Fibroblast of skin of right quadriceps (primary cell): ENCODE results near the gene SH3RF3.

ENCODE experiments used
- DNase-seq: peaks from one replicate; pipeline ENCODE4 v3.0.0-alpha.2; 2013

SH3RF3 gene

DNA sequence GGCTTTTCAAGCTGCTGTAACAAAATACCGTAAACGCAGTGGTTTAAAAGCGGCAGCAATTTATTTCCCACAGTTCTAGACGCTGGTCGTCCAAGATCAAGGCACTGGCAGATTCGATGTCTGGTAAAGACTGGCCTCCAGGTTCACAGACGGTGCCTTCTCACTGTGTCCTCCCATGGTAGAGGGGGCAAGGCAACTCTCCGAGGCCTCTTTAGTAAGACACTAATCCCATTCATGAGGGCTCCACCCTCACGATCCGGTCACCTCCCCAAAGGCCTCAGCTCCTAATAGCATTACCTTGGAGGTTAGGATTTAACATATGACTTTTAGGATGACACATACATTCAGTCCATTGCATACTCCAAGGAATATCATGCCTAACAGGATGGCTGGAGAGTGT lies 117.2 kb downstream of the SH3RF3 start:
- no peak for DNase-seq

DNA sequence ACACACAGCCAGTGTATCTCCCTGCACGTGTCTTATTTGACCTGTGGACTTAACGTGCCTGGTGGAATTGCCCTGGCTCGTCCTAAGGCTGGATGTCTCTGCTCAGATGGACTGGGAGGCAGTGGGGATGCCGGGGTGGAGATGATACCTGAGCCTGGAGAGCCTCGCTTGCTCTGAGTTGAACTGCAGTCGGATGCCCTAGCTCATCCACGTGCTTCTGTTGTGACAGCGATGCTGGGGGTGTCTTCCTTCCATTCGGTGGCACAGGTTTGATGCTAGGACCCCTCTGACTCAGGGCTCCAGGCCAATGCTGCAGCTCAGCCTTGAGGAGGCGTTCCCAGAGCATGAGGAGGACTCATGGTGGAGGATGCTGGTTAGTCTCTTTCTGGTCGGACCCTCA lies 117.6 kb downstream of the SH3RF3 start:
- DNase-seq, result no peak

DNA sequence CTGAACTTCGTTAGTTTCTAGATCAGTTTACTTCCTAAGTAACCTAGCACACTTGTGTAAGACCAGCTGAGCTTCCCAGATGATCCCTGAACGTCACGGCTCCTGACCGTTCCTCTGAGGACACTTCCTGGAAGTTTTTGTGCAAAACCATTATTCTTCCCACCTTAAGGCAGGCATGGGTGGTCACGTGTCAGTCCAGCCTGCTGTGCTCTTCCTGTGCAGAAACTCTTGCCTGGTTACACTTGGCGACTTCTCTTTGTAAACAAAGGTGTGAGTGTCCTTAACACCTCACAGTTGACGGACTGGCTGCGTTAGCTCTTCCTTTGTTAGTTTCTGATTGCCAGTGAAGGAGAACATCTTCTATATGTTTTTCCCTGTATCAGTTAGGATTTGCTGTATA lies 118.3 kb downstream of the SH3RF3 start:
- no peak for DNase-seq

DNA sequence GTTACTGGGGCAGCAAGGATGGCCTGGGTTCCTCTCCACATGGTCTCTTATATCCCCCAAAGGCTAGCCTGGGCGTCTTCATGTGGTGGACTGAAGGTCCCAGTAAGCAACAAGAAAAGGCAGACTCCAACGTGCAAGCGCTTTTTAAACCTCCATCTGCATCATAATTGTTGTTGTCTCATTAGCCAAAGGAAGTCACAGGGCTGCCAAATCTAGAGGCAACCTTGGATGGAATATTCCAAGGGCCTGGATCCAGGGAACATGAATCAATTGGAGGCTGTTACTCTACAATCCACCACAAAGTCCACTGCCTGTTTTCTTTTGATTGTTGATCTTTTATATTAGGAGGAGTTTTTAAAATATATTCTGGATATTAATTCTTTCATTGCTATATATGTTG lies 118.8 kb downstream of the SH3RF3 start:
- DNase-seq, result no peak

DNA sequence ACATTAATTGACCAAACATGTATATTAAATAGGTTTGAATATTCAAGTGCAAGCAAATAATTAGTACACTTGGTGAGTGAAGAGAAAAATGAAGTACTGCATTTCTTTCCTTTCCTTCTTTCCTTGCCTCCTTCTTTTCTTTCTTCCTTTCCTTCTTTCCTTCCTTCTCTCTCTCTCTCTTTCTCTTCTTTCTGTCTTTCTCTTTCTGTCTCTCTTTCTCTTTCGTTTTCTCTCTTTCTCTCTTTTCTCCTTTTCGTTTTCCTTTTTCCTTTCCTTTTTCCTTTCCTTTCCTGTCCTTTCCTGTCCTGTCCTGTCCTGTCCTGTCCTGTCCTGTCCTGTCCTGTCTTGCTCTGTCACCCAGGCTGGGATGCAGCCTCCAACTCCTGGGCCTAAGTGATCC lies 119.6 kb downstream of the SH3RF3 start:
- no peak for DNase-seq

DNA sequence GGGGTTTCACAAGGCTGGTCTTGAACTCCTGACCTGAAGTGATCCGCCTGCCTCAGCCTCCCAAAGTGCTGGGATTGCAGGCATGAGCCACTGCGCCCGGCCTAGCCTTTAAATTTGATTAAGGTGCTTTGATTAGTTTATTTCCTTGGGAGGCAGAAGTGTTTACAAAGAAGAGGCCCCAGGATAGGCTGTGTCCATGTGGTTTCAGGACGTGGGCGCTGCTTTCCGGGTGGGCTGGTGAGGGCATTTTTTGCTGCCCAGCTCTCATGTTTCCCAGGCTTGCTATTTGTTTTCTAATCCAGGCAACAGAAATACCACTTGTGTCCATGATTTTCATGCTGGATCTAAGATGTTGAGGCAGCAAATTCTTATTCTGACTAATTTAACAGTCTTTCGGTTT lies 124.2 kb downstream of the SH3RF3 start:
- no peak for DNase-seq

DNA sequence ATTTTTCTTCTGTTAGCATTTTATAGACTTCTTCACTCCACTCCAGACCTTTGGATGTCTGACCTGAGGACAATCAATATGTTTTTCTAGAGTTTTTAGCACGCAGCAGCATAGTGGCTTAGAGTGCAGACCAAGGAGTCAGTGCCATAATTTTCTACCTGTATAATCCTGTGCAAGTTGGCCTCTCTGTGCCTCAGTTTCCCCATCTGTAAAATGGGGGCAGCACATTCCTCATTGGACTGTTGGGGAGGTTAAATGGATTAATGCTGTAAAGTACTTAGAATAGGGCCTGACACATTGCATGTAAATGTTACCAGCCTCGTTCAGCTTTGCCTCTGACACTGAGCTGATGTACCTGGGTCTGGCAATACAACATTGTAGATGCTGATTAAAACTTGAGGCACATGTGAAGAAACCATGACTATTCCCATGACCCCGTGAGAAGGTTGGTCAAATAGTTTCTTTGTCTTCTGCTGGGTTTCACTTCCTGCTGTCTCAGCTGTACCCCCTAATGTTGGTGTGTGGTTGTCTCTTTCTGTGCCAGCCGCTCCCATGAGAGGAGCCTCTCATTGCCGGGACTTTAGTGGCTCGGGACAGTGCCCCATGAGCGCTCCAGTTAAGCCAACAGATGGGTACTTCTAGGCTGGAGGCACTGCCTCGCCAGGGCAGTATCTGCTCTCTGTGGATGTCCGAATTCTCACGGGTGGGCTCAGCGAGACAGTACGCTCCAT lies 125.3 kb downstream of the SH3RF3 start:
- DNase-seq, result no peak

DNA sequence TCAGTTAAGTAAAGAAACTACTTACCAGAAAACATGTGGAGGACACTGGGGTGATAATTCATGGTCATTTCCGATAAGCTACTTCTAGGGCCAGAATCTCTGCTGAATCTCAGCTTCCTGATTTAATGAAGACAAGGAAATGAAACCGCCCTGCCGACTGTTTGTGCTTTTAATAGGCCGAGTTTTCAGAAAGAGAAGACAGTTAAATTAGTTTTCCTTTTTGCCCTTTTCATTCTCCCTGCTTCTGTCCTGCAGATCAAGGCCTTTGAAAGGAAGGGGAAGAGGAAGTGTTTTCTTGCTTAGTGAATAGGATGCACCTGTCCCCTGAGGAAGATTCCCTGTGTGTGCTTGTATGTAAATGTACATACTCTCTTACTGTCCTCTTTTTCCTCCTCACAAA lies 126.6 kb downstream of the SH3RF3 start:
- DNase-seq, result no peak

DNA sequence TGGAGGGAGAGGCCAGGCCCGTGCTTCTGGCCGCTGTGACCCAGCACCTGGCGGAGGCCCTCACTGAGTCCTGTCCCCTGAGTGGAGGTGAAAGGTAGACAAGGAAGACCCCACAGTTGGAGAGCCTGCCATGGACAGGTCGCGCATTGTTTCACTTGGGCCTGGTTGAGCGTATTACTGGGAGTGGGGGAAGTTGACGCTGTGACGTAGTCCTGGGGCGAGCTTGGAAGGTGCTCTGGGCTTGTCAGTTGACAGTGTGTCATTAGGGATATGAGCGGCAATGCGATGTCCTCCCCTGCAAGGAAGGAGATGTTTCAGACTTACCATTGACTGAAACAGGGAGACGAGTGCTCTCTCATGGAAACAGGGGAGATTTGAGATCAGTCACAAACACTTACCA lies 127.1 kb downstream of the SH3RF3 start:
- no peak for DNase-seq

DNA sequence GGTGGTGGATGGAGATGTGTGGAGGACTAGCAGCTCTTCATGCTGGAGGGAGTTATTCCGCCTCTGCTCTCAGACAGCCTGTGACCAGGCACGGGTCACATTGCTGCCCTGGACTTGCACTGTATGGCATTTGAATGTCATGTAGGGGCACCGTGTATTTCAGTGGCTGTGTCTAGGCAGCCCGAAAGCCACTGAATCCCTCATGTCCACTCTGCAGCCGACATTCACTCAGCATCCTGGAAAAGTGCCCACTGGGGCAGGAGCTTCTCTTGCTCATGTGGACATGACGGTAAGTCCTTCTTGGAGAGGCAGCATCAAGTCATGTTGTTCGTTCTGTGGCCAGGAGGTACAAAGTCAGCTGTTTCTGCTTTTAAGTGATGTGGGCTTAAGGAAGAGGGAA lies 127.9 kb downstream of the SH3RF3 start:
- DNase-seq, result no peak

DNA sequence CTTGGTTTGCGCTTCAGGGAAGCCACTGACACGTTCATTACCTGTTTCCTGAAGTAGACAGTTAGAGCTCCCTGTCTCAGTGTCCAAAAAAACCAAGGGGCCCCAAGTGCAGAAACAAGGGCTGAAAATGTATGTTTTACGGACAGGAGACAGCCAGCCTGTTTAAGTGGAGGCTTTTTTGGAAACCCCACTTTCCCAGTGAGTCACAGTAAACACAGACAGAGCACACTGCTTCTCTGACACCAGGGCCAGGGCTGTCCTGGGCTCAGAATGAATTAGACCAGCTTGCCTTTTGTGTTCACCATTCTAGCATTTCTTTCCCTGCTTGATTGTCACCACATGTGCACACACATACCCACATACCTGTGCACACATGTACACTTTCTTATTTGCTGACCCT lies 128.6 kb downstream of the SH3RF3 start:
- no peak for DNase-seq

DNA sequence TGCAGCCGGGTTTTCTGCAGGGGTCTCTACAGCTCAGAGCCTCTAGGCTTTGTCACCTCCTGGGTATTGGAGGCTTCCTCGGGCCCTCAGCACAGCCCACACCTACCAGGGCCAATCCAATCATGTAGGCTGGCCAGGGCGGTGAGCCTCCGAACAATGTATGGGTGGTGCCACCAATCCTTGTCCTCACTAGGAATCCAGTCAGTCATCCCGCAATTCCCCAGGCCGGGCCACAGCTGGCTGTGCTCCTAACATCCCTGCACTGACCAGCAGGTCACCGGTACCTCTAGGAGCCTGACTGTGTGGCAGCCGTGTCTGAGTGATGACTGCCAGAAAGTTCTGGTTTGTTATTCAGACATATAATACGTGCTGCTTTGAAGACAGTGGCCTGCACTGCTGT lies 129.4 kb downstream of the SH3RF3 start:
- DNase-seq, result no peak

DNA sequence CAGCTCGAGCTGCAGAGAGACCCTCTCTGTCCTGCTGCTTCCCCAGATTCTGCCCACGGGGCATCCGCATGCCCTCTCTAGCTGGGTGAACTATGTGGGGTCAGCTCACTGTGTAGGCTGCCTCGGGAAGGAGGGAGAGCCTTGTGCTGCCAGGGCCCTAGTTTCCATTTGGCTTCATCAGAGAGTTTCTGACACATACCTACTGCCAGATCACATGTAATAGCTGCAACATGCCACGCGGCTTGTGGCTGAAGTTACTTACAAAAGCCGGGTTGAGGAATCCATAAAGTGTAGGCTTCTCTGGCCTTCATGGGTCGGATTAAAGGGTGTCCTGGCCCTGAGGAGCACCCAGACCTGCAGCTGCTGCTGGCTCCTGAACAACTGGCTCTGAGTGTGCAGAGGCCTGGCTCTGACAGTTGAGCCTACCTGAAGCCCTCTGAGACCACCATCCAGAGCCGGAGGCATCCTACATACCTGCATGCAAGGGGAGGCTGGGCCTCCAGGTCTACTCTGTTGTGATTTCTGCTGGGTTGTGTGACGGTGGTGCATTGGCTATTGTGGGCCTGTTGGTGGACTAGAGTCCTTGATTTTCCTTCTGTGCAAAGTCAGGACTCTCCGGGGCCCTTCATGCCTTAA lies 130.0 kb downstream of the SH3RF3 start:
- no peak for DNase-seq

DNA sequence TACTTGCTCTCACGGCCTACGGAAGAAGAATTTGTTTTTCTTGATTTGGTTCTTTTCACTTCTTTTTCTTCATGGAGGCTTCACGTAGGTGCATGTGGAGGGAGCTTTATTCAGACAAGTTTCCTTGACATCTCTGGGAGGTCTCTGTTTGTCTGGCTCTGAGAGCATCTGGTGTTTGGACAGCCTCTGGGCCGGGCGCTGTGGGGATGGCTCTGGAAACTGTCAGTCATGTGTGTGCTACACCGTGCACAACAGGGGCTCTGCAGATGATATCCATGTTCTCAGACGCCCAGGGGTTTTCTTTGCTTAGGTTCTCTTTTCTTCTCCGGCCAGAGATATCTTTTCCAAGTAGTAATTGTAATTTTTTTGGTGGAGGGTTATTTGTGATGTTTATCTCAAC lies 130.7 kb downstream of the SH3RF3 start:
- no peak for DNase-seq

DNA sequence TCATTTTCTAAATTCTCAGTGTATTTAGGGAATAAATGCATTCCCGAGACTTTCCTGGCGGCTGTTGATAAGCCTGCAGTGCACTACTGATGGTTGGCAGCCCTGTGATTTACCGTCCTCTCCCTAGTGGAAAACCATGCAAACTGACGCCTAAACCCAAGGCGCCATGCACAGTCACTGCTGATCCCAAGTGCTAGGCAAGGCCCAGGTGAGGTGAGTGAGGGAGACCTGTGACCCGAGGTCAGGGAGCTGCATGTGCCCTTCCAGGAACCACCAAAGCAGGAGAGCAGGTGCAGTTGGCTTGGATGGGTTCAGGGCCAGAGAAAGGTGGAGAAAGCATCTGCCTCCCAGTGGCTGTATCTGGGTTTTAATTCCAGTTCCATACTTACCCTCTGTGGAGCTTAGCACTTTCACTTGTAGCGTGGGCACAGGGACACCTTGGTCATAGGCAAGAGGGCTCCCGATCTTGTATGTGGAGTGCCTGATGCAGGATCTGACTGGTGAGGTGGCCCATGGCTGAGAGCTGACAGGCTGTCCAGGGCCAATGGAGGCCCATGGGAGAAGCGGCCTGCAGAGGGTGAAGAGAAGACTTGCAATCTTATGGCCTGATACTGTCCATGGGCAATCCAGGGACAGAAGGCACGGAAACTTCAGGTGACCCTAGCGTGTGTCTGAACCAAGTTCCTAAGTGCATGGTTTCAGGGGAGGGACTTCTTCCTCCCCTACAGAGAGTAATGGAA lies 131.3 kb downstream of the SH3RF3 start:
- DNase-seq, result no peak

DNA sequence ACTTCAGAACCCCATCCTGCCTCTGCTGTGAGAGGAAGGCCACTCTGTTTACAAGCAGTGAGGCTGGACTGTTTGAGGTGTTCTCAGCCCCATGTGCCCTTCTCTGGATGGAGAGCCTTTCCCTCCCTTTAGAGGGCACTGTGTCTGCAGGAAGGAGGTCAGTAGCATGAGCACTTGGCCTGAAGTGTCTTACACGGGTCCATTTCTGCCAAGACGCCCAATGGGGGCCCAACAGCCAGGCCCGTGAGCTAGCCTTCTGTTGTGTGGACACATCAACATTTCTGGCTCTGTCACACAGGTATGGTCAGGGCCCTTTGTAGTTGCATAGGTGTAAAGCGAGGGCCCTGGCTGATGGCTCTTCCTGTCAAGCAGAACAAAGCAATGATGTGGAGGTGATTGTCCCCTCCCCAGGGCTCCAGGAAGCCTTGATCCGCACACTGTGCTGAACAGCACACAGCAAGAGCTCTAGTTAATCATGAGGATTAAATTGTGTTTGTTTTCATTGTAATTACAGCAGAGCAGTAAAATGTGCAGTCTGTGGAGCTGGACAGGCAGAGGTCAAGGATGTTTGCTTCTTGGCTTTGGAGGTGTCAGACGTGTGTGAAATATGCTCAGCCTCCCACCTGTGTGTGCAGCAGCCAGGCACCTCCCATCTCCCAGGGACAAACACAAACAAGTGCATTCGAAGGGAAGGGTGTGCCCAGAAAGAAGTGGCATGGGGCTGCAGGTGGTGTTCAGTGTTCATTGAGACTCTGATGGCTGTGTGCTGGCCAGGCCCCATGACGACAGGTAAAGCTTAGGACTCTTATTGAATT lies 132.1 kb downstream of the SH3RF3 start:
- DNase-seq, result no peak

DNA sequence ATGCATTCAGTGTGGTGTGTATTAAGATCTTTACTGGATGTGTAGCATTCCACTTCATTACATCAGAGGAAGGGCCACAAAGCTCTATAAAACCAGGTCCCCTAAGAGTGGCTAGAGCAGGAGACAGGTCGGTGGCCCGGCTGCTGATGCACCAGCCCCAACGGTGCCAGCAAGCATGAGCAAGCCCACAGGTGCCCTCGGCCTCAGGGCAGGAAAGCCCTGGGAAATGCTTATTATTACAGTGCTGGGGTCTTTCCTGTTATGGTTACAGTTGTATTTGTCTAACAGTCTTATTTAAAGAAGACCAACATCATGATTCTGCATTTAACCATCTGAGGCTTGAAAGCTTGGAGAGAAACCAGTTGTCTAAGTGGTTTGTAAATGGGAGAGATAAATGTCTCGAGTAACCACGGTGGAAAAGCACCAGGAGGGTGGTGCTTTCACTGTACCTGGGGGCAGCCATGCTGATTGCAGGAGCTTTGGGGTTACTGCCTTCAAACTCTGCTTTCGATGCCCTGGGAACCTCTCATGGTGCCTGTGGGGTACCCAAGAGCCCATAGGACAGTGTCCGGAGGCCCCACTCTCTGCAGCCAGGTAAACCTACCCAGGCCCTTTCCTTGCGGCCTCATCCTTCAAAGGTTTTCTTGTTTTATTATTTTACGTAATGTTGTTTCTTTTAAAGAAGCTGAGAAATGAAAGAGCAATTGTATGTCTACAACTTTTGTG lies 133.1 kb downstream of the SH3RF3 start:
- no peak for DNase-seq

DNA sequence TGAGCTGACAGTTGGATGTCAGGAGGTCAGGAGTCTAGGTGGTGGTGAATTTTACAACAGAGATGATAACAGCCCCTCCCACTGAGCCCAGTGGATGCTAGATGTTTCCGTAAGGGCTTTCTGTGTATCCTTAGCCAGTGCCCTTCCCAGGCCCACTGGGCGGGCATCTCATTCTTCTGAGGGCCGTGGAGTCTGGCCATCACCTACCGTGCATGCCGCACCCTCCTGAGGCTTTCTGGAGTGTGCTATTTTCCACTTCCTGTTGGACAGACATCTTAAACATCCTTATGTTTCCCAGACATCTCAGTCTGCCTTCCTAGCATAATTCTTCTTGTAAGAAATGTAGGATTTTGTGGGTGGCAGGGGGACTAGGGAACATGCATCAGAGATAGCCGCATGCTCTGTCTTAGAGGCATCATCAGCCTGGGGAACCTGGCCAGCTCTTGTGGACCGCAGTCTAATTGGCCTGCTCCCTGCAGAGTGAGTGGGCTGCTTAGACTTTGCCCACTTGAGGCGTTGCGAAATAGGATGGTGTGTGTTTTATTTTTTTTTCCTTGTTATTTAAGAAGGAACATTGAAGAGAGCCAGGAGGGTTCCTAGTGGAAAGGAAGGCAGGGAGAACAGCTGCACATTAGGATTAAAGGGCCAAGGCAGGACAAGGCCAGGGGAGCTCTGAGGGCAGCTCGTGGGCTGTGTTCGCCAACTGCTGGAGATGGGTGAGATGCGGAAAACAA lies 135.8 kb downstream of the SH3RF3 start:
- peak; percentile 55 for DNase-seq

DNA sequence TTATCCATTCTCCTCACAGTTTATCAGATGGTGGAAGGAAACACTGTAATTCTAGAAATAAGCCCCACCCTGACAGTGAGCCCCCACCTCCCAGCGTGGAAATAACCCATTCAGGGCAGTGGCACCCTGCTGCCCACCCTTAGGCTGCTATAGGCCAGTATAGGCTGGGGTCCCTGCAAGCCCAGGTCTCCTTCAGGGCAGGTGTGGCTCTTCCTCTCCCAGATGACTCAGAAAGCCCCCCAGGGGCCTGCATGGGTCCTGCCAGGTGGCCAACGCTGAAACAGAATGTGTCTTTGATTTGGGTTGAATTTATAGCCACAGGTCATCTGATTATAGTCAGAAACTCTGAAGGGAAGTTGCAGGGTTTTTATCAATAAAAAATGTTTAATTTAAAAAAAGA lies 136.4 kb downstream of the SH3RF3 start:
- no peak for DNase-seq

DNA sequence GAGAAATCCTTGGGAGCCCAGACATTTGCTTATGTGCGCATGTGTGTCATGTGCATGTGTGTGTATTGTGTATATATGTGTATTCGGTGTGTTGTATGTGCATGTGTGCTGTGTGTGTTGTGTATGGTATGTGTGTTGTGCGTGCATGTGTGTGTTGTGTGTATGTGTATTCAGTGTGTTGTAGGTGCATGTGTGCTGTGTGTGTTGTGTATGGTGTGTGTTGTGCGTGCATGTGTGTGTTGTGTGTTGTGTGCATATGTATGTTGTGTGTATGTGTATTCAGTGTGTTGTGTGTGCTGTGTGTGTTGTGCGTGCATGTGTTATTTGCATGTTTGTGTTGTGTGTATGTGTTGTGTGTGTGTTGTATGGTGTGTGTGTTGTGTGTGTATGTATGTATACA lies 136.9 kb downstream of the SH3RF3 start:
- no peak for DNase-seq

DNA sequence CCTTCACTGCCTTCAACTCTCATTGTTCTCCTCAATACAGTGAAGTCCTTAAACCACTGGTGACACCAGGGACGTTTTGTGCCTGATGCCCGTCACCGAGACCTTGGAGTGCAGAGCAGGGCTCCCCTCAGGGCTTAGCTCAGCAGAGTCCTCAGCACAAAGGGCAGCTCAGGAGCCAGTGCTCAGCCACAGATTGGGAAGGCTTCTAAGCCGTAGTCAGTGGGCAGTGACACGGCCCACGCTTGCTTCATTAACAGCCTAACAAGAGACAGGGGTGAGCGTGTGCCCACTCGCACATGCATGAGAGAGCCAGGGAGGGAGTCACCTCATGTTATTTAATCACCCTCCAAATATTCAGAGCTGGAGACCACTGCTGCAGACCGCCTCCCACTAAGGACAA lies 137.5 kb downstream of the SH3RF3 start:
- DNase-seq, result no peak
